Skin epidermis (tissue), 12 donors: Measurements from ENCODE around the gene PDIK1L.
A peak's percentile ranks its signal among the peaks of the same experiment; 100 is the strongest.

Experiments
- H3K27ac ChIP-seq, 21 experiments: fragments of 200-600 bp; sonication (generic) in 11 of 21; one replicate each; pipeline ENCODE4 v1.5.0; 2020; ENCODE audit warnings: mild to moderate bottlenecking in 3 of 21, inconsistent platforms in 2 of 21, moderate library complexity in 2 of 21
- H3K4me3 ChIP-seq, 7 experiments: fragments of 200-600 bp; sonication (generic) in 2 of 7; one replicate each; pipeline ENCODE4 v1.5.0; 2020; ENCODE audit warnings: inconsistent platforms in 2 of 7, mild to moderate bottlenecking in 2 of 7, moderate library complexity in 1 of 7

PDIK1L gene

GRCh38 chr1:26119892-26120608 lies 8.4 kb downstream of the PDIK1L start:
- H3K27ac ChIP-seq, result peak overlapping the region in 4 of 21 experiments; percentile 8 to 38 (median 22)
- no peak overlapping the region for H3K4me3 ChIP-seq

GRCh38 chr1:26121854-26122773 lies 10.5 kb downstream of the PDIK1L start:
- no peak overlapping the region for H3K4me3 ChIP-seq
- H3K27ac ChIP-seq, result peak overlapping the region in 12 of 21 experiments; percentile 6 to 87 (median 44)

- no peak overlapping the region for H3K4me3 ChIP-seq
- H3K27ac ChIP-seq, result peak overlapping the region in 12 of 21 experiments; percentile 3 to 87 (median 36)
These were observed 11.7 kb downstream of the PDIK1L start for GRCh38 chr1:26122988-26123973.

- H3K4me3 ChIP-seq, result no peak overlapping the region
These were observed 13.1 kb downstream of the PDIK1L start for GRCh38 chr1:26124418-26125331.

GRCh38 chr1:26125382-26125781 lies 13.8 kb downstream of the PDIK1L start:
- no peak overlapping the region for H3K4me3 ChIP-seq
- peak overlapping the region in 7 of 21 experiments; percentile 56 to 87 (median 65) for H3K27ac ChIP-seq

More at GRCh38 chr1:26124418-26125331, 13.1 kb downstream of the PDIK1L start:
- peak overlapping the region in 6 of 21 experiments; percentile 3 to 87 (median 24) for H3K27ac ChIP-seq

GRCh38 chr1:26125946-26126320 lies 14.3 kb downstream of the PDIK1L start:
- Histone ChIP-seq H3K27ac (peak overlapping the region in 17 of 21 experiments; percentile 2 to 87 (median 63)), H3K4me3 (no peak overlapping the region)

- Histone ChIP-seq H3K27ac (peak overlapping the region in 20 of 21 experiments; percentile 38 to 87 (median 67)), H3K4me3 (peak overlapping the region in 4 of 7 experiments; percentile 4 to 18 (median 8))
These were observed 14.9 kb downstream of the PDIK1L start for GRCh38 chr1:26126321-26127084.

- Histone ChIP-seq H3K4me3 (peak overlapping the region in 2 of 7 experiments; percentile 5 to 18), H3K27ac (peak overlapping the region in 20 of 21 experiments; percentile 26 to 87 (median 67))
These were observed 15.9 kb downstream of the PDIK1L start for GRCh38 chr1:26127235-26128163.

GRCh38 chr1:26129778-26130177 lies 18.2 kb downstream of the PDIK1L start:
- Histone ChIP-seq H3K27ac (no peak overlapping the region), H3K4me3 (no peak overlapping the region)

GRCh38 chr1:26130695-26131094 lies 19.1 kb downstream of the PDIK1L start:
- no peak overlapping the region for H3K27ac ChIP-seq

GRCh38 chr1:26132128-26132833 lies 20.7 kb downstream of the PDIK1L start:
- no peak overlapping the region for H3K4me3 ChIP-seq
- H3K27ac ChIP-seq, result no peak overlapping the region

More at GRCh38 chr1:26130695-26131094, 19.1 kb downstream of the PDIK1L start:
- H3K4me3 ChIP-seq, result no peak overlapping the region

- Histone ChIP-seq H3K4me3 (no peak overlapping the region), H3K27ac (no peak overlapping the region)
These were observed 21.2 kb downstream of the PDIK1L start for GRCh38 chr1:26132834-26133167.

GRCh38 chr1:26134466-26134865 lies 22.8 kb downstream of the PDIK1L start:
- Histone ChIP-seq H3K27ac (no peak overlapping the region), H3K4me3 (no peak overlapping the region)

- Histone ChIP-seq H3K4me3 (no peak overlapping the region), H3K27ac (no peak overlapping the region)
These were observed 27.4 kb downstream of the PDIK1L start for GRCh38 chr1:26138974-26139558.

- no peak overlapping the region for H3K27ac ChIP-seq
- no peak overlapping the region for H3K4me3 ChIP-seq
These were observed 30.5 kb downstream of the PDIK1L start for GRCh38 chr1:26142159-26142558.
